Breast epithelium (tissue), 4 donors: Measurements from ENCODE around the gene CLSTN2. TPM values are rescaled to one million over a fixed set of nuclear protein-coding genes. Genes with fewer than 3 reads are reported as not detected.

Experiments used
- DNase-seq, 2 donors: peaks; one replicate each; pipeline ENCODE4 v3.0.0-alpha.2; 2019; ENCODE audit warnings: low spot score in 2 of 2
- H3K27ac ChIP-seq, 2 donors: fragments of 200-600 bp; sonication (generic) in 1 of 2; one replicate each; pipeline ENCODE4 v1.5.1; 2016 to 2019; ENCODE audit warnings: mild to moderate bottlenecking in 1 of 2
- H3K27me3 ChIP-seq, 2 donors: fragments of 200-600 bp; sonication (generic) in 1 of 2; one replicate each; pipeline versions ENCODE4 v1.5.1 to v1.6.0; 2017 to 2019; ENCODE audit warnings: control low read depth in 1 of 2, mild to moderate bottlenecking in 1 of 2
- H3K36me3 ChIP-seq: fragments of 200-600 bp; one replicate; pipeline ENCODE4 v1.5.1; 2019
- H3K4me1 ChIP-seq, 2 donors: fragments of 200-600 bp; sonication (generic); one replicate each; pipeline ENCODE4 v1.5.1; 2016 to 2019; ENCODE audit warnings: control low read depth in 1 of 2
- H3K4me3 ChIP-seq, 3 donors: fragments of 200-600 bp; sonication (generic); 1 replicate in 2 of 3; 2 replicates in 1 of 3; pipeline ENCODE4 v1.5.1; 2016 to 2019; ENCODE audit warnings: mild to moderate bottlenecking in 3 of 3, moderate library complexity in 2 of 3
- H3K9me3 ChIP-seq, 2 donors: fragments of 200-600 bp; sonication (generic) in 1 of 2; one replicate each; pipeline ENCODE4 v1.5.1; 2016 to 2019; ENCODE audit warnings: control low read depth in 1 of 2
- POLR2A ChIP-seq: fragments of 450-650 bp; IDR thresholded peaks from one replicate; pipeline ENCODE4 v1.6.1; 2016; ENCODE audit warnings: antibody characterized with exemption, mild to moderate bottlenecking, moderate library complexity
- POLR2AphosphoS5 ChIP-seq, 3 donors: sonication (generic); formaldehyde crosslinking; IDR thresholded peaks; one replicate each; pipeline ENCODE4 v1.6.1; 2017; ENCODE audit warnings: antibody characterized with exemption in 3 of 3
- intact Hi-C: fragments of 100-400 bp; cut with DNase I; formaldehyde crosslinking; loops from one replicate; pipeline ENCODE4 v1.15.1; 2023; ENCODE audit warnings: low total_unique reads
- total RNA-seq, 3 donors: library from RNA; depleted of rRNA; stranded (reverse); fragments of >200 nt; gene quantifications; one replicate each; pipeline ENCODE4 v1.1.0, GENCODE V29; 2016
- TF ChIP-seq, protein P1 (sequence below), 3 donors: fragments of 450-650 bp; IDR thresholded peaks; one replicate each; pipeline ENCODE4 v1.5.1; 2016 to 2017; ENCODE audit warnings: antibody characterized with exemption in 3 of 3, mild to moderate bottlenecking in 3 of 3, moderate library complexity in 3 of 3

The CLSTN2 gene
- total RNA-seq, 3 donors from 2014 or later, result 15.5 to 75.5 (median 33.1) TPM

DNA sequence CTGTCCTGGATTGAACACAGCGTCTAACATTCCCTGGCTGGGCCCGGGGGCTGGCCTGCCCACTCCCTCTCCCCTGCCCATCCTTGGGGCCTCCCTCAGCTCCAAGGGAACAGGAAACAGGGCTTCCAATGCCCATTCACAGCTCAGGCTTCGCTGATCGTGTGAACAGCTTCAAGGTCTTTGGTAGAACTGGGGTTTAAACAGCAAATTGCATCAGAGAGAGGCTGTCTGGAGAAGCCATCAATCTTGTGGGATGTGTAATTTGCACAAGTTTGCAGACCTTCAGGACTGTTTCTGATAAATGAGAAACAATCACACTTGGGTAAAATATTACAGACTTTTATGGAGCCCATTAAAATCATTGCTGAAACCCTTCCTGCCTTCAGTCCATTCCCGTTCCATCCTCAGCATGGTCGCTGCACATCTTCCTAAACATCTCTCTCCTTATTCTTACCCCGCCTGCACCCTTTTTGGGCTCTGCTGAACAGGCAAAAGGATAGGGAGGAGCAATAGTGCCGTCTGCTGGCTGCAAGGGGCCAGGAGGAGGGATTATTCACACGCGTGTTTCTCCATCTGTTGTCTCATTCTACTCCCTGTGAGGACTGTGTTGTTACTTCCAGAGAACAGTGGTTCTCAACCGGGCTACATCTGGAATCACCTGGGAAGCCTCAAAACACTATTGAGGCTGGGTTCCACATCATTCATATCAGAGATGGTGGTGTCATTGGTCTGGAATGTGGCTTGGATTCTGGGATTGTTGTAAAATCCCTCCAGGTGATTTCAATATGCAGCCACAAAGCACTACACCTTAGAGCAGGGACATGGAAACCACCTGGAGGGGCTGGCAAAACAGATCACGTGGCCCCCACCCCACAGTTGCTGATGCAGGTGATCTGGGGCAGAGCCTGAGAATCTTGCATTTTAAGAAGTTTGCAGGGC, 116.3 kb downstream of the CLSTN2 start:
- Histone ChIP-seq H3K27me3 (no peaks in the 10 kb centered on the region), H3K4me1 (no peaks in the 10 kb centered on the region), H3K36me3 (no peaks in the 10 kb centered on the region), H3K9me3 (no peaks in the 10 kb centered on the region), H3K27ac (no peak overlapping the region), H3K4me3 (no peak overlapping the region)
- TF ChIP-seq, protein P1, sequence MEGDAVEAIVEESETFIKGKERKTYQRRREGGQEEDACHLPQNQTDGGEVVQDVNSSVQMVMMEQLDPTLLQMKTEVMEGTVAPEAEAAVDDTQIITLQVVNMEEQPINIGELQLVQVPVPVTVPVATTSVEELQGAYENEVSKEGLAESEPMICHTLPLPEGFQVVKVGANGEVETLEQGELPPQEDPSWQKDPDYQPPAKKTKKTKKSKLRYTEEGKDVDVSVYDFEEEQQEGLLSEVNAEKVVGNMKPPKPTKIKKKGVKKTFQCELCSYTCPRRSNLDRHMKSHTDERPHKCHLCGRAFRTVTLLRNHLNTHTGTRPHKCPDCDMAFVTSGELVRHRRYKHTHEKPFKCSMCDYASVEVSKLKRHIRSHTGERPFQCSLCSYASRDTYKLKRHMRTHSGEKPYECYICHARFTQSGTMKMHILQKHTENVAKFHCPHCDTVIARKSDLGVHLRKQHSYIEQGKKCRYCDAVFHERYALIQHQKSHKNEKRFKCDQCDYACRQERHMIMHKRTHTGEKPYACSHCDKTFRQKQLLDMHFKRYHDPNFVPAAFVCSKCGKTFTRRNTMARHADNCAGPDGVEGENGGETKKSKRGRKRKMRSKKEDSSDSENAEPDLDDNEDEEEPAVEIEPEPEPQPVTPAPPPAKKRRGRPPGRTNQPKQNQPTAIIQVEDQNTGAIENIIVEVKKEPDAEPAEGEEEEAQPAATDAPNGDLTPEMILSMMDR (IDR thresholded peaks at IDR 0.05), result no peak
- TF ChIP-seq POLR2A (no peak), POLR2AphosphoS5 (IDR thresholded peaks at IDR 0.05) (no peak)
- DNase-seq, result no peak
- intact Hi-C loops, result no loop called here

DNA sequence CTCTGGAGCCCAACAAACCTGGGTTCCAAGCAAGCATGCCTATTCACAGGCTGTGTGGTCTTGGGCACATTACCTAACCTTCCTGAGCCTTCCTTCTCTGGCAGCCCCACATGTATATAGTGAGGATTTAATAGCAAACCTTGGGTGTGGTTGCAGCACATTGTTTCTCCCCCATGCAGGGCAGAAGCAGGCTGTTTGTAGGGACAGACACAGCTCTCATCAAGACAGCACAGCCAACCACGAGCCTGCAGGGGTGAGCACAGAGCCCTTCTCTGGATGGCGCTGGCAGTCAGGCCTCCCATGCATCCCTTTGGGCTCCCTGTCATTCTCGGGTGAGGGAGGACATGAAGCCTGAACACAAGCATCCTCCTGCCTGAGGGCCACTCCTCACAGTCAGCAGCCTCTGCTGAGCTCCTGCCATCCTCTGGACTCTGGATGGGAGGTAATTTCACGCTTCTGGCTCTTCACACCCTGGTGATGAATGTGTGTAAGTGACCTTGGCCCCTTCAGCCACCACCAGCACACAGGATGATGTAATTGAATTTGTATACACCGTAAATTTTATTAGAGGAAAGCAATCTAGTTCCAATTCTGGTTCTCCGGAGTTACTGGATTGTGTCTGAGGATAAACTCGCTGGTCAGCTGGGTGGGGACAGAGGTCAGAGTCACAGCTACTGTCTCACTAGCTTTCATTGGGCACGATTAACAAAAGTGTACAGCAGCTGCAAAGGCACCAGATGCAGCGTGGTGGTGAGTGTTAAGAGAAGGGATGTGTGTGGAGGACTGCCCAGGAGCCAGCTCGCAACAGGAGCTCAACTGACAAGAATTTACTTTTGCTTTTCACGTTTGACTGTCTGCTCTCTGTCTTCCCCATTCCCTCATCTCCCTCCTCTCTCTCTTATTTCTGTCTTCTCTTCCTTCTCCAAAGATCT, 118.1 kb downstream of the CLSTN2 start:
- no peak for DNase-seq
- no peaks in the 10 kb centered on the region for H3K27me3 ChIP-seq
- H3K27ac ChIP-seq, result no peak overlapping the region
- no peak overlapping the region for H3K4me3 ChIP-seq
- no peaks in the 10 kb centered on the region for H3K36me3 ChIP-seq
- intact Hi-C loops, result no loop called here
- no peaks in the 10 kb centered on the region for H3K9me3 ChIP-seq
- no peaks in the 10 kb centered on the region for H3K4me1 ChIP-seq
- TF ChIP-seq, protein P1 (IDR thresholded peaks at IDR 0.05), result no peak
- TF ChIP-seq POLR2AphosphoS5 (IDR thresholded peaks at IDR 0.05), result no peak
- TF ChIP-seq POLR2A, result no peak

GRCh38 chr3:140053794-140054193, 118.8 kb downstream of the CLSTN2 start:
- intact Hi-C loops, result no loop called here
- no peaks in the 10 kb centered on the region for H3K4me1 ChIP-seq
- no peaks in the 10 kb centered on the region for H3K36me3 ChIP-seq
- H3K9me3 ChIP-seq, result no peaks in the 10 kb centered on the region
- no peak for TF ChIP-seq POLR2AphosphoS5 (IDR thresholded peaks at IDR 0.05)
- TF ChIP-seq, protein P1 (IDR thresholded peaks at IDR 0.05), result no peak
- no peak for DNase-seq
- H3K4me3 ChIP-seq, result no peak overlapping the region
- H3K27me3 ChIP-seq, result no peaks in the 10 kb centered on the region
- H3K27ac ChIP-seq, result no peak overlapping the region

DNA sequence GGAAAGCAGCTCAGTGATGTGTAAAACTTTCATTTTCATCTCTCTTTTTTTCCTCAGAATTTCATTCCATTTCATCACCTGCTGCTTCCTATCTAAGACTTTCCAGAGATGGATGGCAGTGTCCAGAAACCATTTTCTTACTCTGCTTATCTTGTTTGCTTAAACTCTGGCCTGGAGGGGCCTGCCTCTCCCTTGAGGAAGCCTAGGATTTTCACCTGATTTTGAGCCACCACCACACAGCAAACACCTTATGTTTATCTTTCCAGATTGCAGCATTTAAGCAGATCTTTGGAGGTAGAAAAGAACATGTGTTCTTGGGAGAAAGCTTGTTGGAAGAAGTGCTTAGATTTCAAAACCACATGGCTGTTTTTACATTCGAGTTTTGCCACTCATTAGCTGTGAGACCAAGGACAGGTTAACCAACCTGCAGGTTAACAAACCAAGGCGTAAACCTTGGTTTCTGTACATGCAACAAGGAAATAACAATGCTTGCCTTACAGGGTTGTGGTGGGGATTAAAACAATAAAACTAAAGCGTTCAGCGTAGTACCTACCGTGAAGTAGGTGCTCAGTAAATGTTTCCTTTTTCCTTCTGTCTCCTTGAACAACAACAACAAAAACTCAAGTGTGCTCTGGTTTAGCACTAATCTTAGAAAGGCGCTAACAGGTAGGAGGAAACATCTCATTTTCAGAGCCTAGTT, 120.3 kb downstream of the CLSTN2 start:
- no peaks in the 10 kb centered on the region for H3K4me1 ChIP-seq
- intact Hi-C loops, result no loop called here
- TF ChIP-seq, protein P1 (IDR thresholded peaks at IDR 0.05), result no peak
- no peak for TF ChIP-seq POLR2A
- TF ChIP-seq POLR2AphosphoS5 (IDR thresholded peaks at IDR 0.05), result no peak
- no peak overlapping the region for H3K27ac ChIP-seq
- H3K36me3 ChIP-seq, result no peaks in the 10 kb centered on the region
- no peaks in the 10 kb centered on the region for H3K9me3 ChIP-seq
- DNase-seq, result no peak
- H3K27me3 ChIP-seq, result no peaks in the 10 kb centered on the region
- H3K4me3 ChIP-seq, result no peak overlapping the region
